ENCODE measurements around the gene NDE1. TPM values are rescaled to one million over a fixed set of nuclear protein-coding genes. Genes with fewer than 3 reads are reported as not detected.

NDE1 gene
- total RNA-seq, 1 donor from 2014 or later = 41.0 TPM

DNA sequence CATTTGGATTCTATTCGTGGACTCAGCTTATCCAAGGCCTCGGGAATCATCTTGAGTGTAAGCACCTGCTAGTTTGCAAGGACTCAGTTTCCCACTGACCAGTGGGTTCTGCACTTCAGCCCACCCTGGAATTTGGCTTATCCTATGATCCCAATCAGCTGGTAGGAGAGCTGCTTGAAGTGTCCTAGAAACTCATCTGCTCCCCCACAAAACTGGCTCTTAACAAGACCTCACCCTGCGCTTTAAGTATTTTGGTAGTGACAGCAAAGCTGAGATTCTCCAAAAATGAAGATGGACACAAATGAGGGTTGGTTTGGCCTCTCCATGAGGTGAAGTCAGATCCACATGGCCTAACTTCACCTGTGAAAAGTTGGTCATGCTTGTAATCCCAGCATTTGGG is 57.3 kb downstream of the NDE1 start:
- DNase-seq (ENCODE audit: extremely low spot score, unreplicated experiment) = no peak
- H3K4me1 Mint-ChIP-seq (ENCODE audit: unreplicated experiment) = no peaks in the 10 kb centered on the region
- no peaks in the 10 kb centered on the region for H3K9me3 Mint-ChIP-seq (ENCODE audit: unreplicated experiment)
- H3K27ac Mint-ChIP-seq (ENCODE audit: unreplicated experiment) = no peak overlapping the region
- no peak for TF ChIP-seq CTCF (IDR thresholded peaks at IDR 0.05)
- H3K27me3 Mint-ChIP-seq (ENCODE audit: unreplicated experiment) = no peaks in the 10 kb centered on the region
- H3K4me3 Mint-ChIP-seq (ENCODE audit: unreplicated experiment) = no peak overlapping the region
- peaks cover 3% of the 10 kb centered on the region for H3K36me3 Mint-ChIP-seq (ENCODE audit: unreplicated experiment)

GRCh38 chr16:15708096-15708495 is 58.1 kb downstream of the NDE1 start:
- Mint-ChIP-seq H3K4me1 (ENCODE audit: unreplicated experiment) (no peaks in the 10 kb centered on the region), H3K27ac (ENCODE audit: unreplicated experiment) (no peak overlapping the region), H3K27me3 (ENCODE audit: unreplicated experiment) (no peaks in the 10 kb centered on the region), H3K4me3 (ENCODE audit: unreplicated experiment) (no peak overlapping the region), H3K36me3 (ENCODE audit: unreplicated experiment) (peaks cover 3% of the 10 kb centered on the region), H3K9me3 (ENCODE audit: unreplicated experiment) (no peaks in the 10 kb centered on the region)
- DNase-seq (ENCODE audit: extremely low spot score, unreplicated experiment) = no peak
- TF ChIP-seq CTCF (IDR thresholded peaks at IDR 0.05) = no peak

DNA sequence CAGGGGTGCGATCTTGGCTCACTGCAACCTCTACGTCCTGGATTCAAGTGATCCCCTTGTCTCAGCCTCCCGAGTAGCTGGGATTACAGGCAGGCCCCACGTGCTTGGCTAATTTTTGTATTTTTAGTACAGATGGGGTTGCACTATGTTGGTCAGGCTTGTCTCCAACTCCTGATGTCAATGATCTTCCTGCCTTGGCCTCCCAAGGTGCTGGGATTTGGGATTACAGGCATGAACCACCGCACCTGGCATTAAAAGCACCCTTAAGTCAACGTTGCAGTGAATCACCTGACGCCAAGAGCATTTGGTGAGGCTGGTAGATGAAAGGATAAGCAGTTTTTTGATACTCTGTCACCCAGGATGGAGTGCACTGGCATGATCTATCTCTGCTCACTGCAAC is 59.0 kb downstream of the NDE1 start:
- no peaks in the 10 kb centered on the region for H3K27me3 Mint-ChIP-seq (ENCODE audit: unreplicated experiment)
- no peak for TF ChIP-seq CTCF (IDR thresholded peaks at IDR 0.05)
- H3K4me3 Mint-ChIP-seq (ENCODE audit: unreplicated experiment) = no peak overlapping the region
- no peak for DNase-seq (ENCODE audit: extremely low spot score, unreplicated experiment)
- H3K9me3 Mint-ChIP-seq (ENCODE audit: unreplicated experiment) = no peaks in the 10 kb centered on the region
- H3K4me1 Mint-ChIP-seq (ENCODE audit: unreplicated experiment) = no peaks in the 10 kb centered on the region
- no peak overlapping the region for H3K27ac Mint-ChIP-seq (ENCODE audit: unreplicated experiment)
- H3K36me3 Mint-ChIP-seq (ENCODE audit: unreplicated experiment) = peaks cover 5% of the 10 kb centered on the region

DNA sequence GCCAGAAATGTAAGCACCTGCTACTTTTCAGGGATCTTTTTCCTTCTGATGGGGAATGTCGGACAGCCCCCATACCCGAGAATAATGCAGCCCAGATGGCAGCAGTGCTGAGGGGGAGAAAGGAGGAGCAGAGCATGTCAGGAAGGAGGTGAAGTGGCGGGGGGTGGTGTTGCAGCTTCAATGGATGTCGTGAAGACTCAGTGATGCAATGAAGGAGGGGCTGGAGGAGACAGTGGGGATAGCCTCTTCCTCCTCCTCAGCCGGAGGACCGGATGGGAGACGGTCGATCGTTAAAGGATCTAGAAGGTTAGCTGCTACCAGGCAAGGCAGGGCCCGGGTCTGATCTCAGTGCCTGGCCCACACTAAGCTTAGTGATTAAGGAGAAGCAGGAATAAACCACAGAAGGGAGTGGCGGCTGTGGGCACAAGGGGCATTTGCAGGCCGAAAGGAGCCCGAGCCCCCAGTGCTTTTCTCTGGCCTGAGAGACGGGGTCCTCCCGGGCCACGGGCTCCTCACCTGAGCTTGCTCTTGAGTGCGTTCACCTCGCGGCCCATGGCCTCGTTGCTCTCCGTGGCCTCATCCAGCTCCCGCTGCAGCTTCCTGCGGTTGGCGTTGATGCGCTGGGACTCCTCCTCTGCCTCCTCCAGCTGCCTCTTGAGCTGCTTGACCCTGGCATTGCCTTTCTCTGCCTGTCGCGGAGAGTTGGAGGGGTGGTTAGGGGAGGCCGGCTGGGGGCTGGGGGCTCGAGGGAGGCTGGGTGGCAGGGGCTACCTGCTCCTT is 64.5 kb downstream of the NDE1 start:
- Mint-ChIP-seq H3K4me3 (ENCODE audit: unreplicated experiment) (no peak overlapping the region), H3K27ac (ENCODE audit: unreplicated experiment) (no peak overlapping the region), H3K36me3 (ENCODE audit: unreplicated experiment) (peaks cover 12% of the 10 kb centered on the region), H3K27me3 (ENCODE audit: unreplicated experiment) (no peaks in the 10 kb centered on the region), H3K9me3 (ENCODE audit: unreplicated experiment) (no peaks in the 10 kb centered on the region), H3K4me1 (ENCODE audit: unreplicated experiment) (no peaks in the 10 kb centered on the region)
- TF ChIP-seq CTCF (IDR thresholded peaks at IDR 0.05) = no peak
- no peak for DNase-seq (ENCODE audit: extremely low spot score, unreplicated experiment)

DNA sequence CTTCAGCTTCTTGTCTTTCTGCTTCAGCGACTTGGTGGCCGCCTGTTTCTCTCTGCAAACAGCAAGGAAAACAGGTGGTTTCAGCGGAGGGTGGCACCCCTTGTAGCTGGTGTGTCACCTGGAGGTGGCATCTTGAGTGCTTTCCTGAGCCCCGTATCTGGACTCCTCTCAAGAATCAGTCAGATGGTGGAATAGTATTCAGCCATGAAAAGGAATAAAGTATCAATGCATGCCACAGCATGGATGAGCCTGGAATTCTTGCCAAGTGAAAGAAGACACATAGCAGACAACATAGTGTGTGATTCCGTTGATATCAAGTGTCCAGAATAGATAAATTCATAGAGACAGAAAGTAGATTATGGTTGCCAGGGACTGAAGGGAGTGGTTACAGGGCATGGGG is 65.2 kb downstream of the NDE1 start:
- Mint-ChIP-seq H3K9me3 (ENCODE audit: unreplicated experiment) (no peaks in the 10 kb centered on the region), H3K4me1 (ENCODE audit: unreplicated experiment) (no peaks in the 10 kb centered on the region), H3K4me3 (ENCODE audit: unreplicated experiment) (no peak overlapping the region), H3K27ac (ENCODE audit: unreplicated experiment) (no peak overlapping the region), H3K36me3 (ENCODE audit: unreplicated experiment) (peaks cover 12% of the 10 kb centered on the region), H3K27me3 (ENCODE audit: unreplicated experiment) (no peaks in the 10 kb centered on the region)
- no peak for DNase-seq (ENCODE audit: extremely low spot score, unreplicated experiment)
- TF ChIP-seq CTCF (IDR thresholded peaks at IDR 0.05) = no peak
